Measurements from ENCODE around the gene LTF. TPM values are rescaled to one million over a fixed set of nuclear protein-coding genes. Genes with fewer than 3 reads are reported as not detected.

Gene LTF
- total and polyA plus RNA-seq, 9 of the 15 experiments (the other 6 are each of a cell fraction or from before 2014, with no cell fraction given) = 0.07 TPM; not detected in 8

DNA sequence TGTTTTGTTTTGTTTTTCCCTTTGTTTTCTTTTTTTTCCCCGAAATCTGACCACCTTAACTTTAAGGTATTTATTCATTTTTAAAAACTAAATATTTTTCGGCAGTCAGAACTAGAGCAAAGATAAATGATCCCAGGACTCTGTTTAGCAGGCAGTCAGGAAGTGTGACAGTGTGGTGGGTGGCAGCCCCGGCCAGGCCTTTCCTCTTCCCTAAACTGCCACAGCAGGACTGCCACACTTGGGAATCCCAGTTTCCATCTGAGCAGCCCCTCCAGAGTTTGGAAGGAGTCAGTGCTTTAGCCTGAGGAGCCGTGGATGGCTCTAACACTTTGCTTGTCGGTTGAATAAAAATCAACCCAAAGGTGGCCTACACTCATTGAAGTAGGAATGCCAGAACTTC is 50.8 kb downstream of the LTF start:
- DNase-seq (ENCODE audit: extremely low read depth in 1 of 4, low spot score in 3 of 4) (no peak), FAIRE-seq (no peak), ATAC-seq (no peak)
- Histone ChIP-seq H3K4me2 (ENCODE audit: insufficient read depth, low read length) (no peak overlapping the region), H3K27me3 (ENCODE audit: control insufficient read depth in 2 of 2, insufficient read depth in 2 of 2, low read length in 2 of 2) (no peaks in the 10 kb centered on the region), H3K4me3 (no peak overlapping the region), H3K4me1 (replicated peaks in 1 of 2; ENCODE audit: control insufficient read depth in 2 of 2, insufficient read depth in 2 of 2, low read length in 2 of 2) (peaks cover 9 to 22% of the 10 kb centered on the region in 2 experiments), H3K9ac (ENCODE audit: insufficient read depth in 1 of 2, low read depth in 2 of 2, low read length in 2 of 2) (no peak overlapping the region), H3K9me3 (replicated peaks; ENCODE audit: control insufficient read depth, insufficient read depth, low read depth, low read length) (no peaks in the 10 kb centered on the region; the same call in 1 of the 2 replicates), H3K9me1 (ENCODE audit: control insufficient read depth, insufficient read depth, low read length) (no peaks in the 10 kb centered on the region), H3K27ac (ENCODE audit: extremely low read depth, low read depth, low read length) (no peak overlapping the region), H2AFZ (ENCODE audit: low read depth, low read length) (no peak overlapping the region), H3K36me3 (ENCODE audit: control insufficient read depth, insufficient read depth, low read length) (no peaks in the 10 kb centered on the region), H3K79me2 (ENCODE audit: control insufficient read depth, insufficient read depth, low read length) (no peaks in the 10 kb centered on the region), H4K20me1 (replicated peaks; ENCODE audit: control insufficient read depth, insufficient read depth, low read length) (no peaks in the 10 kb centered on the region)
- in situ Hi-C loops (cut with MboI) (loop anchor here (25.0 kb wide), 1 partner anchor 1377 kb away; the partner anchor contains the start of gene CLEC3B), intact Hi-C loops (cut with micrococcal nuclease) (no loop called here)
- ChIA-PET POLR2A (no interaction called here), CTCF (ENCODE audit: low intra/inter-chr PET ratio) (no interaction called here)
- 54% methylated on average over 5 of the region's 5 CpGs for WGBS (ENCODE audit: insufficient coverage, low coverage, missing lambda C conversion rate)
- TF ChIP-seq ZNF699 (CRISPR knock-in tag; IDR thresholded peaks at IDR 0.05; ENCODE audit: insufficient replicate concordance) = no peak
- no peak for TF ChIP-seq POLR2B (IDR thresholded peaks at IDR 0.05; ENCODE audit: low read depth, partially characterized antibody)
- TF ChIP-seq XRCC5 (IDR thresholded peaks at IDR 0.05; ENCODE audit: low read depth, low read length) = no peak
- TF ChIP-seq, protein P1, sequence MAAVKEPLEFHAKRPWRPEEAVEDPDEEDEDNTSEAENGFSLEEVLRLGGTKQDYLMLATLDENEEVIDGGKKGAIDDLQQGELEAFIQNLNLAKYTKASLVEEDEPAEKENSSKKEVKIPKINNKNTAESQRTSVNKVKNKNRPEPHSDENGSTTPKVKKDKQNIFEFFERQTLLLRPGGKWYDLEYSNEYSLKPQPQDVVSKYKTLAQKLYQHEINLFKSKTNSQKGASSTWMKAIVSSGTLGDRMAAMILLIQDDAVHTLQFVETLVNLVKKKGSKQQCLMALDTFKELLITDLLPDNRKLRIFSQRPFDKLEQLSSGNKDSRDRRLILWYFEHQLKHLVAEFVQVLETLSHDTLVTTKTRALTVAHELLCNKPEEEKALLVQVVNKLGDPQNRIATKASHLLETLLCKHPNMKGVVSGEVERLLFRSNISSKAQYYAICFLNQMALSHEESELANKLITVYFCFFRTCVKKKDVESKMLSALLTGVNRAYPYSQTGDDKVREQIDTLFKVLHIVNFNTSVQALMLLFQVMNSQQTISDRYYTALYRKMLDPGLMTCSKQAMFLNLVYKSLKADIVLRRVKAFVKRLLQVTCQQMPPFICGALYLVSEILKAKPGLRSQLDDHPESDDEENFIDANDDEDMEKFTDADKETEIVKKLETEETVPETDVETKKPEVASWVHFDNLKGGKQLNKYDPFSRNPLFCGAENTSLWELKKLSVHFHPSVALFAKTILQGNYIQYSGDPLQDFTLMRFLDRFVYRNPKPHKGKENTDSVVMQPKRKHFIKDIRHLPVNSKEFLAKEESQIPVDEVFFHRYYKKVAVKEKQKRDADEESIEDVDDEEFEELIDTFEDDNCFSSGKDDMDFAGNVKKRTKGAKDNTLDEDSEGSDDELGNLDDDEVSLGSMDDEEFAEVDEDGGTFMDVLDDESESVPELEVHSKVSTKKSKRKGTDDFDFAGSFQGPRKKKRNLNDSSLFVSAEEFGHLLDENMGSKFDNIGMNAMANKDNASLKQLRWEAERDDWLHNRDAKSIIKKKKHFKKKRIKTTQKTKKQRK (IDR thresholded peaks at IDR 0.05; ENCODE audit: borderline replicate concordance, low read depth, low read length) = no peak
- TF ChIP-seq JUND (IDR thresholded peaks at IDR 0.05; ENCODE audit: borderline replicate concordance, low read depth, low read length) = no peak
- TF ChIP-seq JUND (tag; IDR thresholded peaks at IDR 0.05; ENCODE audit: borderline replicate concordance, low read depth, low read length) = no peak
- TF ChIP-seq POLR2A (conservative IDR thresholded peaks at IDR 0.05) = no peak
- TF ChIP-seq HSF4 (CRISPR knock-in tag; IDR thresholded peaks at IDR 0.05; ENCODE audit: borderline replicate concordance) = no peak
- TF ChIP-seq RCOR1 (IDR thresholded peaks at IDR 0.05; ENCODE audit: borderline replicate concordance in 1 of 2, low read depth in 2 of 2, low read length in 2 of 2) = no peak
- TF ChIP-seq FOXJ3 (CRISPR knock-in tag; IDR thresholded peaks at IDR 0.05) = no peak
- TF ChIP-seq ZNF224 (CRISPR knock-in tag; IDR thresholded peaks at IDR 0.05) = no peak
- TF ChIP-seq NFE2L1 (tag; IDR thresholded peaks at IDR 0.05; ENCODE audit: borderline replicate concordance, low read depth) = no peak
- TF ChIP-seq, protein P2, sequence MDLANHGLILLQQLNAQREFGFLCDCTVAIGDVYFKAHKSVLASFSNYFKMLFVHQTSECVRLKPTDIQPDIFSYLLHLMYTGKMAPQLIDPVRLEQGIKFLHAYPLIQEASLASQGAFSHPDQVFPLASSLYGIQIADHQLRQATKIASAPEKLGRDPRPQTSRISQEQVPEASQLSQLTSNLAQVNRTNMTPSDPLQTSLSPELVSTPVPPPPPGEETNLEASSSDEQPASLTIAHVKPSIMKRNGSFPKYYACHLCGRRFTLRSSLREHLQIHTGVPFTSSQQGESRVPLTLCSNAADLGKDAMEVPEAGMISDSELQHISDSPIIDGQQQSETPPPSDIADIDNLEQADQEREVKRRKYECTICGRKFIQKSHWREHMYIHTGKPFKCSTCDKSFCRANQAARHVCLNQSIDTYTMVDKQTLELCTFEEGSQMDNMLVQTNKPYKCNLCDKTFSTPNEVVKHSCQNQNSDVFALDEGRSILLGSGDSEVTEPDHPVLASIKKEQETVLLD (IDR thresholded peaks at IDR 0.05) = no peak
- no peak for TF ChIP-seq ELF2 (CRISPR knock-in tag; IDR thresholded peaks at IDR 0.05)
- TF ChIP-seq NR2C1 (IDR thresholded peaks at IDR 0.05) = no peak
- TF ChIP-seq NR2C1 (tag; IDR thresholded peaks at IDR 0.05) = no peak
- no peak for TF ChIP-seq HDGF (IDR thresholded peaks at IDR 0.05)
- TF ChIP-seq ZNF696 (CRISPR knock-in tag; conservative IDR thresholded peaks at IDR 0.05) = no peak
- no TSS peak for BruUV-seq (replicated peaks)

Measured in K562 (cell line).